H1 (cell line): ENCODE measurements around the gene SGCD.

Experiments used
- BRCA1 ChIP-seq: IDR thresholded peaks from 2 replicates; pipeline ENCODE4 v1.6.1; 2012; ENCODE audit warnings: low read depth, low read length, improper control_type of control experiment
- CTCF ChIP-seq, 3 experiments: IDR thresholded peaks; 1 replicate in 2 of 3; 2 replicates in 1 of 3; pipeline versions ENCODE4 v1.5.1 to v1.6.1; 2011; ENCODE audit warnings: low read length in 3 of 3, mild to moderate bottlenecking in 3 of 3, inconsistent platforms in 2 of 3, low read depth in 1 of 3, moderate library complexity in 1 of 3; ENCODE audit not compliant: insufficient read depth in 1 of 3; ENCODE audit errors: control extremely low read depth in 1 of 3

GRCh38 chr5:156330141-156330870 lies 3.3 kb downstream of the SGCD start:
- TF ChIP-seq CTCF (IDR thresholded peaks at IDR 0.05; ENCODE audit: control extremely low read depth in 1 of 3, insufficient read depth in 1 of 3, low read depth in 1 of 3, low read length in 3 of 3) (no peak), BRCA1 (no peak)
